ENCODE data around the gene WNK2.
"Not testable (repeated sequence)": the region's sequence is repeated elsewhere in the genome, so short reads cannot be mapped to it uniquely, and the experiment has no call there.

The WNK2 gene

DNA sequence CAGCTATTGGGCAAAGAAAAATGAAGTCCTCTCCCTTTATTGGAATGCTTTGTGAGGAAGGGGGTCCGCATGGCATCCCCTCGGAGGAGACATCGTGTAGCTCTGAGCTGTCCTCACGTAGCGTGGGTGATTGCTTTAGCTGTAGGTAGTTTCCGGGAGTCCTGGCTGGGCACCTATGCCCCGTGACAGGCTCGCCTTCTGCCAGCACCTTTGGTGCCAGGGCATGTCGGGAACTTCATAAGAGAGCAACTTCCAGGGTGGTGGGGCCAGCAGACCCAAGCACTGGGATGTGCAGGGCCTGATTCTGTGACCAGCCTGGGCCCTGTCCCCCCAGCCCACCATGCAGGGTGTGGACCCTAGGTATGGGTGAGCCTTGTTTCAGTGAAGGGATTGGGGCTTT, 64.0 kb downstream of the WNK2 start:
- Histone ChIP-seq H3F3A (ENCODE audit: insufficient read depth) (no peaks in the 10 kb centered on the region), H3K27ac (ENCODE audit: low read depth, low read length) (no peak overlapping the region), H3K4me3 (ENCODE audit: insufficient read depth, low read length, poor library complexity, severe bottlenecking) (no peak overlapping the region), H3K36me3 (ENCODE audit: low read length) (no peaks in the 10 kb centered on the region), H4K20me1 (ENCODE audit: low read depth, low read length) (no peaks in the 10 kb centered on the region), H3K9me3 (ENCODE audit: insufficient read depth, low read length) (no peaks in the 10 kb centered on the region), H2AFZ (ENCODE audit: low read depth, low read length, severe bottlenecking) (no peak overlapping the region), H3K4me2 (ENCODE audit: low read depth, low read length, poor library complexity, severe bottlenecking) (no peak overlapping the region), H3K9ac (ENCODE audit: low read length) (no peak overlapping the region), H3K9me2 (replicated peaks; ENCODE audit: insufficient read depth, low read length) (no peaks in the 10 kb centered on the region), H3K27me3 (ENCODE audit: low read length) (no peaks in the 10 kb centered on the region), H3K79me2 (ENCODE audit: insufficient read depth, low read length) (no peaks in the 10 kb centered on the region)
- no peak for TF ChIP-seq CTCF (IDR thresholded peaks at IDR 0.05; ENCODE audit: insufficient read depth, low read length, poor library complexity, severe bottlenecking)
- no peak for TF ChIP-seq EZH2phosphoT487 (conservative IDR thresholded peaks at IDR 0.05; ENCODE audit: low read length)

- no peak overlapping the region for H3K27ac ChIP-seq (ENCODE audit: low read depth, low read length)
Measured at GRCh38 chr9:93248386-93249040, 64.6 kb downstream of the WNK2 start.

GRCh38 chr9:93250185-93250584, 66.2 kb downstream of the WNK2 start:
- Histone ChIP-seq H3K27ac (ENCODE audit: low read depth, low read length) (no peak overlapping the region), H3K9me3 (ENCODE audit: insufficient read depth, low read length) (no peaks in the 10 kb centered on the region), H3K4me2 (ENCODE audit: low read depth, low read length, poor library complexity, severe bottlenecking) (no peak overlapping the region), H3K27me3 (ENCODE audit: low read length) (no peaks in the 10 kb centered on the region), H2AFZ (ENCODE audit: low read depth, low read length, severe bottlenecking) (no peak overlapping the region), H3K4me3 (ENCODE audit: insufficient read depth, low read length, poor library complexity, severe bottlenecking) (no peak overlapping the region), H3F3A (ENCODE audit: insufficient read depth) (no peaks in the 10 kb centered on the region), H3K79me2 (ENCODE audit: insufficient read depth, low read length) (no peaks in the 10 kb centered on the region), H3K9me2 (replicated peaks; ENCODE audit: insufficient read depth, low read length) (no peaks in the 10 kb centered on the region), H4K20me1 (ENCODE audit: low read depth, low read length) (no peaks in the 10 kb centered on the region), H3K36me3 (ENCODE audit: low read length) (no peaks in the 10 kb centered on the region), H3K9ac (ENCODE audit: low read length) (no peak overlapping the region)
- TF ChIP-seq CTCF (IDR thresholded peaks at IDR 0.05; ENCODE audit: insufficient read depth, low read length, poor library complexity, severe bottlenecking) (no peak), EZH2phosphoT487 (conservative IDR thresholded peaks at IDR 0.05; ENCODE audit: low read length) (no peak)

More at GRCh38 chr9:93248386-93249040, 64.6 kb downstream of the WNK2 start:
- H3K9me3 ChIP-seq (ENCODE audit: insufficient read depth, low read length) = no peaks in the 10 kb centered on the region
- TF ChIP-seq EZH2phosphoT487 (conservative IDR thresholded peaks at IDR 0.05; ENCODE audit: low read length) (no peak), CTCF (IDR thresholded peaks at IDR 0.05; ENCODE audit: insufficient read depth, low read length, poor library complexity, severe bottlenecking) (no peak)
- H3K9me2 ChIP-seq (replicated peaks; ENCODE audit: insufficient read depth, low read length) = no peaks in the 10 kb centered on the region
- no peaks in the 10 kb centered on the region for H3K79me2 ChIP-seq (ENCODE audit: insufficient read depth, low read length)
- no peak overlapping the region for H3K4me3 ChIP-seq (ENCODE audit: insufficient read depth, low read length, poor library complexity, severe bottlenecking)
- no peaks in the 10 kb centered on the region for H3K27me3 ChIP-seq (ENCODE audit: low read length)
- no peaks in the 10 kb centered on the region for H3F3A ChIP-seq (ENCODE audit: insufficient read depth)
- no peak overlapping the region for H3K4me2 ChIP-seq (ENCODE audit: low read depth, low read length, poor library complexity, severe bottlenecking)
- no peak overlapping the region for H2AFZ ChIP-seq (ENCODE audit: low read depth, low read length, severe bottlenecking)
- no peaks in the 10 kb centered on the region for H3K36me3 ChIP-seq (ENCODE audit: low read length)
- H3K9ac ChIP-seq (ENCODE audit: low read length) = no peak overlapping the region
- no peaks in the 10 kb centered on the region for H4K20me1 ChIP-seq (ENCODE audit: low read depth, low read length)

DNA sequence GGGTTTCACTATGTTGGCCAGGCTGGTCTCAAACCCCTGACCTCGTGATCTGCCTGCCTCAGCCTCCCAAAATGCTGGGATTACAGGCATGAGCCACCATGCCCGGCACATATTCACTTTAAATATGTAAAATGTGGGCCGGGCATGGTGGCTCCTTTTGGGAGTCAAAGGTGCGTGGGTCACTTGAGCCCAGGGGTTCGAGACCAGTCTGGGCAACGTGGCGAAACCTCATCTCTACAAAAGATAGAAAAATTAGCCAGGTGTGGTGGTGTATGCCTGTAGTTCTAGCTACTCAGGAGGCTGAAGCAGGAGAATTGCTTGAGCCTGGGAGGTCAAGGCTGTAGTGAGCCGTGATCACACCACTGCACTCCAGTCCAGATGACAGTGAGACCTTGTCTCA, 67.4 kb downstream of the WNK2 start:
- H3K9ac ChIP-seq (ENCODE audit: low read length); H3K4me2 ChIP-seq (ENCODE audit: low read depth, low read length, poor library complexity, severe bottlenecking); H3K36me3 ChIP-seq (ENCODE audit: low read length); H3K27me3 ChIP-seq (ENCODE audit: low read length); H3K79me2 ChIP-seq (ENCODE audit: insufficient read depth, low read length); H3K27ac ChIP-seq (ENCODE audit: low read depth, low read length); H3K9me2 ChIP-seq (replicated peaks; ENCODE audit: insufficient read depth, low read length); H4K20me1 ChIP-seq (ENCODE audit: low read depth, low read length); H3K4me3 ChIP-seq (ENCODE audit: insufficient read depth, low read length, poor library complexity, severe bottlenecking); H3K9me3 ChIP-seq (ENCODE audit: insufficient read depth, low read length); H3F3A ChIP-seq (ENCODE audit: insufficient read depth); H2AFZ ChIP-seq (ENCODE audit: low read depth, low read length, severe bottlenecking): not testable (repeated sequence)
